Measurements from ENCODE around the gene COL27A1.

COL27A1 gene

GRCh38 chr9:114155263-114155994 lies at the start of gene COL27A1:
COL27A1 (plus strand) TSS chr9:114155537; CDS start chr9:114155951, 414 bp downstream.
- peak; percentile 85 for DNase-seq (ENCODE audit: low read depth)

- DNase-seq (ENCODE audit: low read depth) = no peak
Measured at GRCh38 chr9:114107286-114108001, 47.9 kb upstream of the COL27A1 start.

- DNase-seq (ENCODE audit: low read depth) = peak; percentile 80
Measured at GRCh38 chr9:114108016-114108833, 47.1 kb upstream of the COL27A1 start.

GRCh38 chr9:114109124-114109523 lies 46.2 kb upstream of the COL27A1 start:
- no peak for DNase-seq (ENCODE audit: low read depth)

- peak; percentile 94 for DNase-seq (ENCODE audit: low read depth)
Measured at GRCh38 chr9:114110180-114110579, 45.2 kb upstream of the COL27A1 start.

GRCh38 chr9:114112325-114112724 lies 43.0 kb upstream of the COL27A1 start:
- peak; percentile 68 for DNase-seq (ENCODE audit: low read depth)

- DNase-seq (ENCODE audit: low read depth) = peak; percentile 91
Measured at GRCh38 chr9:114112778-114113584, 42.4 kb upstream of the COL27A1 start.

- peak; percentile 34 for DNase-seq (ENCODE audit: low read depth)
Measured at GRCh38 chr9:114114364-114114763, 41.0 kb upstream of the COL27A1 start.

- no peak for DNase-seq (ENCODE audit: low read depth)
Measured at GRCh38 chr9:114115654-114116125, 39.6 kb upstream of the COL27A1 start.

- DNase-seq (ENCODE audit: low read depth) = no peak
Measured at GRCh38 chr9:114116126-114116747, 39.1 kb upstream of the COL27A1 start.

- DNase-seq (ENCODE audit: low read depth) = no peak
Measured at GRCh38 chr9:114117614-114117995, 37.7 kb upstream of the COL27A1 start.

- DNase-seq (ENCODE audit: low read depth) = no peak
Measured at GRCh38 chr9:114117996-114118830, 37.1 kb upstream of the COL27A1 start.

- no peak for DNase-seq (ENCODE audit: low read depth)
Measured at GRCh38 chr9:114119242-114120191, 35.8 kb upstream of the COL27A1 start.

GRCh38 chr9:114120192-114121014 lies 34.9 kb upstream of the COL27A1 start:
- DNase-seq (ENCODE audit: low read depth) = no peak

- no peak for DNase-seq (ENCODE audit: low read depth)
Measured at GRCh38 chr9:114121227-114122135, 33.9 kb upstream of the COL27A1 start.

- no peak for DNase-seq (ENCODE audit: low read depth)
Measured at GRCh38 chr9:114122136-114123027, 33.0 kb upstream of the COL27A1 start.
